ENCODE data around the gene RASA3.

Gene RASA3

DNA sequence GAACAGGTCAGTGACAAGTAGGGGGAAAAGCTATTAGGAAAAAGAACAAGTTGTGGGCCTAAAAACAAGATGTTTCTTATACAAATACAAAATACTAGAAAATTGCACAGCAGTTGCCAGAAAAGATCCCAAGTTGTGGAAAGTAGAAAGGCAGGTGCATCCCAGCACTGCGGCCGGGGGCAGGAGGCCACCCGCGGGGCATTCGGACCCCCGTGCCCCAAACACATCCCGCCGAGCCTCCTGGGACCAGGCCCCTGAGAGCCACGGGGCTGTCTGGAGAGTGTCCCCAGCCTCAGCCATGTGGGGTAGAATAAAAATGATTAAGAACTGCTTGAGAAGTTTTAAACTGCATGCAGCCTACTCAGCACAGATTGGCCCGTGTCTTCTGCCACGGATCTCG lies 11.4 kb downstream of the RASA3 start:
- Histone ChIP-seq H3K36me3 (ENCODE audit: insufficient read depth, low read length) (no peaks in the 10 kb centered on the region), H2AFZ (ENCODE audit: low read length) (no peak overlapping the region), H3F3A (ENCODE audit: low read depth) (peaks cover 8% of the 10 kb centered on the region; the same call in 1 of the 2 replicates), H4K20me1 (ENCODE audit: insufficient read depth, low read length, poor library complexity, severe bottlenecking) (peaks cover 14% of the 10 kb centered on the region), H3K9me3 (ENCODE audit: insufficient read depth, low read depth, low read length) (no peaks in the 10 kb centered on the region), H3K4me3 (ENCODE audit: low read length, poor library complexity, severe bottlenecking) (no peak overlapping the region), H3K79me2 (ENCODE audit: insufficient read depth, low read length) (peaks cover 86% of the 10 kb centered on the region), H3K27me3 (ENCODE audit: insufficient read depth, low read length, poor library complexity, severe bottlenecking) (no peaks in the 10 kb centered on the region), H3K9ac (ENCODE audit: low read depth, low read length, poor library complexity, severe bottlenecking) (no peak overlapping the region), H3K4me2 (ENCODE audit: low read depth, low read length, poor library complexity, severe bottlenecking) (no peak overlapping the region), H3K9me2 (replicated peaks; ENCODE audit: low read depth, low read length) (no peaks in the 10 kb centered on the region), H3K4me1 (ENCODE audit: insufficient read depth, low read length, poor library complexity, severe bottlenecking) (peaks cover 42% of the 10 kb centered on the region)
- TF ChIP-seq EZH2phosphoT487 (IDR thresholded peaks at IDR 0.05; ENCODE audit: borderline replicate concordance), result no peak
- TF ChIP-seq, protein P1, sequence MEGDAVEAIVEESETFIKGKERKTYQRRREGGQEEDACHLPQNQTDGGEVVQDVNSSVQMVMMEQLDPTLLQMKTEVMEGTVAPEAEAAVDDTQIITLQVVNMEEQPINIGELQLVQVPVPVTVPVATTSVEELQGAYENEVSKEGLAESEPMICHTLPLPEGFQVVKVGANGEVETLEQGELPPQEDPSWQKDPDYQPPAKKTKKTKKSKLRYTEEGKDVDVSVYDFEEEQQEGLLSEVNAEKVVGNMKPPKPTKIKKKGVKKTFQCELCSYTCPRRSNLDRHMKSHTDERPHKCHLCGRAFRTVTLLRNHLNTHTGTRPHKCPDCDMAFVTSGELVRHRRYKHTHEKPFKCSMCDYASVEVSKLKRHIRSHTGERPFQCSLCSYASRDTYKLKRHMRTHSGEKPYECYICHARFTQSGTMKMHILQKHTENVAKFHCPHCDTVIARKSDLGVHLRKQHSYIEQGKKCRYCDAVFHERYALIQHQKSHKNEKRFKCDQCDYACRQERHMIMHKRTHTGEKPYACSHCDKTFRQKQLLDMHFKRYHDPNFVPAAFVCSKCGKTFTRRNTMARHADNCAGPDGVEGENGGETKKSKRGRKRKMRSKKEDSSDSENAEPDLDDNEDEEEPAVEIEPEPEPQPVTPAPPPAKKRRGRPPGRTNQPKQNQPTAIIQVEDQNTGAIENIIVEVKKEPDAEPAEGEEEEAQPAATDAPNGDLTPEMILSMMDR (conservative IDR thresholded peaks at IDR 0.05; ENCODE audit: low read length), result no peak

DNA sequence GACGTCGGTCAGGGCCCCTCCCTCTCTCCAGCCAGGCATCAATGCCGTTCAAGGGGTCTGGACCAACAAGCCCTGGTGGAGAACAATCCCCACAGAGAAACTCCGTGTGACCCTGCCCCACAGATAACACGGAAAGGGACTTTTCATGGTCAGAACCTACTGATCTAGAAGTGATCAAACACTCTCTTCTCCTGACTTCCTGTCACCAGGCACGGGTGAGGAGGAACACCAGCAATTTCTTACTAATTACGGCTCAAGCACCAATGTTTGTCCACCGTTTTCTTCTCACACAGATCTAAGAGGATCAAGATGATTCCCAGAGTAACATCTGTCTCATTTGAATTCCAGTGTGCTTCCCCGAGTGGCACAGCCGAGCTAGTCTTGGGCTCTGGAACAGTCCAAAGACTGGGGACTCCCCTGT lies 11.8 kb downstream of the RASA3 start:
- no peak overlapping the region for H3K4me3 ChIP-seq (ENCODE audit: low read length, poor library complexity, severe bottlenecking)
- no peaks in the 10 kb centered on the region; the same call in 1 of the 2 replicates for H3K36me3 ChIP-seq (ENCODE audit: insufficient read depth, low read length)

DNA sequence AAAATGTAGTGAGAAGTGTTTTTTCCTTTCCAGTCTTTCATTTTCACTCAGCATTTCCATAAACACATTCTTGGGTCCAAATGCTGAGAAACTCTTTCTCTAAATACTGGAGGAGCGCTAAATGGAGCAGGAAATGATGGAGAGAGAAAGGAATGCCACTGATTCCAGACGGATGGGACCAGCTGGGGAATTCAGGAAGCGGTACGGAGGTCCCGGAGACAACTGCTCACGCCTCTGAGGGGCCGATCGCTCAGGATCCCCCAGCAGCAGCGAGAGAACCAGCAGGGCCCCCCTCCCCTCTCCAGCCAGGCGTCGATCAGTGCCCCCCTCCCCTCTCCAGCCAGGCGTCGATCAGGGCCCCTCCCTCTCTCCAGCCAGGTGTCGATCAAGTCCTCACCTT lies 13.2 kb downstream of the RASA3 start:
- H3F3A ChIP-seq (ENCODE audit: low read depth), result peaks cover 8% of the 10 kb centered on the region; the same call in 1 of the 2 replicates
- H3K4me3 ChIP-seq (ENCODE audit: low read length, poor library complexity, severe bottlenecking), result no peak overlapping the region
- H3K27me3 ChIP-seq (ENCODE audit: insufficient read depth, low read length, poor library complexity, severe bottlenecking), result no peaks in the 10 kb centered on the region
- no peak overlapping the region for H2AFZ ChIP-seq (ENCODE audit: low read length)
- peaks cover 23% of the 10 kb centered on the region for H4K20me1 ChIP-seq (ENCODE audit: insufficient read depth, low read length, poor library complexity, severe bottlenecking)
- peaks cover 6% of the 10 kb centered on the region; the same call in 1 of the 2 replicates for H3K36me3 ChIP-seq (ENCODE audit: insufficient read depth, low read length)
- no peaks in the 10 kb centered on the region for H3K9me2 ChIP-seq (replicated peaks; ENCODE audit: low read depth, low read length)
- H3K4me1 ChIP-seq (ENCODE audit: insufficient read depth, low read length, poor library complexity, severe bottlenecking), result peaks cover 41% of the 10 kb centered on the region
- no peak overlapping the region for H3K9ac ChIP-seq (ENCODE audit: low read depth, low read length, poor library complexity, severe bottlenecking)
- H3K4me2 ChIP-seq (ENCODE audit: low read depth, low read length, poor library complexity, severe bottlenecking), result no peak overlapping the region
- peaks cover 87% of the 10 kb centered on the region for H3K79me2 ChIP-seq (ENCODE audit: insufficient read depth, low read length)
- H3K9me3 ChIP-seq (ENCODE audit: insufficient read depth, low read depth, low read length), result no peaks in the 10 kb centered on the region
- TF ChIP-seq EZH2phosphoT487 (IDR thresholded peaks at IDR 0.05; ENCODE audit: borderline replicate concordance), result no peak
- TF ChIP-seq, protein P1 (conservative IDR thresholded peaks at IDR 0.05; ENCODE audit: low read length), result no peak

More for the DNA sequence above, 11.8 kb downstream of the RASA3 start:
- Histone ChIP-seq H3K79me2 (ENCODE audit: insufficient read depth, low read length) (peaks cover 87% of the 10 kb centered on the region), H4K20me1 (ENCODE audit: insufficient read depth, low read length, poor library complexity, severe bottlenecking) (peaks cover 14% of the 10 kb centered on the region), H3K4me1 (ENCODE audit: insufficient read depth, low read length, poor library complexity, severe bottlenecking) (peaks cover 43% of the 10 kb centered on the region), H2AFZ (ENCODE audit: low read length) (no peak overlapping the region), H3K27me3 (ENCODE audit: insufficient read depth, low read length, poor library complexity, severe bottlenecking) (no peaks in the 10 kb centered on the region), H3K4me2 (ENCODE audit: low read depth, low read length, poor library complexity, severe bottlenecking) (no peak overlapping the region), H3K9me2 (replicated peaks; ENCODE audit: low read depth, low read length) (no peaks in the 10 kb centered on the region), H3F3A (ENCODE audit: low read depth) (peaks cover 8% of the 10 kb centered on the region; the same call in 1 of the 2 replicates), H3K9me3 (ENCODE audit: insufficient read depth, low read depth, low read length) (no peaks in the 10 kb centered on the region), H3K9ac (ENCODE audit: low read depth, low read length, poor library complexity, severe bottlenecking) (no peak overlapping the region)
- TF ChIP-seq, protein P1 (conservative IDR thresholded peaks at IDR 0.05; ENCODE audit: low read length), result no peak
- TF ChIP-seq EZH2phosphoT487 (IDR thresholded peaks at IDR 0.05; ENCODE audit: borderline replicate concordance), result no peak
